Gastrocnemius medialis (tissue), 4 donors: ENCODE results near the gene RBM34. TPM values are rescaled to one million over a fixed set of nuclear protein-coding genes. Genes with fewer than 3 reads are reported as not detected.
"Not testable (repeated sequence)": the region's sequence is repeated elsewhere in the genome, so short reads cannot be mapped to it uniquely, and the experiment has no call there.

Experiments used
- ATAC-seq, 2 donors: fragments of 150-250 bp; one replicate each; pipeline ENCODE4 v1.9.1; 2016
- DNase-seq, 2 donors: peaks; one replicate each; pipeline ENCODE4 v3.0.0-alpha.2; 2019
- H3K27ac ChIP-seq, 4 donors: fragments of 200-600 bp; sonication (generic); 1 replicate in 1 of 4; 2 replicates in 3 of 4; pipeline ENCODE4 v1.5.1; 2016 to 2018; ENCODE audit warnings: mild to moderate bottlenecking in 2 of 4, moderate library complexity in 1 of 4
- H3K27me3 ChIP-seq, 3 donors: fragments of 200-600 bp; sonication (generic) in 2 of 3; 1 replicate in 1 of 3; 2 replicates in 2 of 3; pipeline versions ENCODE4 v1.5.1 to v1.6.0; 2016 to 2019; ENCODE audit warnings: mild to moderate bottlenecking in 1 of 3, moderate library complexity in 1 of 3
- H3K36me3 ChIP-seq, 2 donors: fragments of 200-600 bp; sonication (generic) in 1 of 2; one replicate each; pipeline ENCODE4 v1.5.1; 2017 to 2018
- H3K4me1 ChIP-seq, 2 donors: fragments of 200-600 bp; sonication (generic) in 1 of 2; one replicate each; pipeline ENCODE4 v1.5.1; 2016 to 2017; ENCODE audit warnings: mild to moderate bottlenecking in 2 of 2
- H3K4me3 ChIP-seq, 4 donors: fragments of 200-600 bp; sonication (generic) in 3 of 4; 1 replicate in 1 of 4; 2 replicates in 3 of 4; pipeline ENCODE4 v1.5.1; 2016 to 2019; ENCODE audit warnings: mild to moderate bottlenecking in 2 of 4
- H3K9me3 ChIP-seq, 3 donors: fragments of 200-600 bp; sonication (generic) in 2 of 3; 1 replicate in 1 of 3; 2 replicates in 2 of 3; pipeline ENCODE4 v1.5.1; 2016 to 2019
- CTCF ChIP-seq, 5 experiments: fragments of 450-650 bp in 3 of 5; fragments of 200-600 bp in 2 of 5; sonication (generic) in 2 of 5; IDR thresholded peaks in 4 of 5; conservative IDR thresholded peaks in 1 of 5; 1 replicate in 4 of 5; 2 replicates in 1 of 5; pipeline ENCODE4 v1.5.1; 2016 to 2019; ENCODE audit warnings: antibody characterized with exemption in 5 of 5, mild to moderate bottlenecking in 3 of 5, moderate library complexity in 3 of 5
- POLR2A ChIP-seq, 2 donors: fragments of 450-650 bp; IDR thresholded peaks; one replicate each; pipeline ENCODE4 v1.6.1; 2017; ENCODE audit warnings: antibody characterized with exemption in 2 of 2, mild to moderate bottlenecking in 2 of 2, moderate library complexity in 2 of 2
- in situ Hi-C, 4 donors: fragments of 200-750 bp; cut with MboI; loops; one replicate each; pipeline versions ENCODE4 v1.15.0 to v1.8.0; 2017; ENCODE audit warnings: low sequenced_read_pairs in 4 of 4
- intact Hi-C: fragments of 100-400 bp; cut with DNase I; formaldehyde crosslinking; loops from one replicate; pipeline ENCODE4 v1.15.1; 2023; ENCODE audit warnings: low total_unique reads
- total RNA-seq, 4 donors: library from RNA; depleted of rRNA; stranded (reverse); fragments of >200 nt; gene quantifications; one replicate each; pipeline versions ENCODE4 v1.1.0 to v1.2.3, GENCODE V29; 2016

The RBM34 gene
- total RNA-seq, 4 donors from 2014 or later: 44.8 to 136 (median 66.8) TPM

GRCh38 chr1:235100194-235100772 lies 60.8 kb downstream of the RBM34 start:
- Histone ChIP-seq H3K27ac (peak overlapping the region in 1 of 4 donors; percentile 24), H3K4me3 (no peak overlapping the region), H3K36me3 (no peaks in the 10 kb centered on the region), H3K27me3 (no peaks in the 10 kb centered on the region), H3K9me3 (no peaks in the 10 kb centered on the region), H3K4me1 (peaks cover 9 to 14% of the 10 kb centered on the region in 2 donors)
- intact Hi-C loops (loop anchor here (5.0 kb wide), 1 partner anchor 988 kb away; no protein-coding TSS in a partner anchor), in situ Hi-C loops (loop anchor here in 2 of 4 donors (10.0 to 25.0 kb wide), 2 partner anchors 312 to 315 kb away; no protein-coding TSS in a partner anchor)
- no peak for TF ChIP-seq POLR2A (IDR thresholded peaks at IDR 0.05)
- no peak for TF ChIP-seq CTCF (IDR thresholded peaks at IDR 0.05 in 4 of 5, conservative IDR thresholded peaks at IDR 0.05 in 1 of 5)
- no peak for DNase-seq
- ATAC-seq: no peak

GRCh38 chr1:235098991-235099390 lies 62.1 kb downstream of the RBM34 start:
- TF ChIP-seq POLR2A (IDR thresholded peaks at IDR 0.05) (no peak), CTCF (IDR thresholded peaks at IDR 0.05 in 4 of 5, conservative IDR thresholded peaks at IDR 0.05 in 1 of 5) (no peak)
- Histone ChIP-seq H3K36me3 (no peaks in the 10 kb centered on the region), H3K9me3 (no peaks in the 10 kb centered on the region), H3K4me3 (no peak overlapping the region), H3K27me3 (no peaks in the 10 kb centered on the region), H3K27ac (no peak overlapping the region), H3K4me1 (peaks cover 4 to 9% of the 10 kb centered on the region in 2 donors)
- intact Hi-C loops (no loop called here), in situ Hi-C loops (loop anchor here in 3 of 4 donors (10.0 to 25.0 kb wide), 3 partner anchors 316 to 504 kb away; no protein-coding TSS in a partner anchor)
- DNase-seq (no peak), ATAC-seq (no peak)

GRCh38 chr1:235098547-235098946 lies 62.5 kb downstream of the RBM34 start:
- intact Hi-C loops (no loop called here), in situ Hi-C loops (loop anchor here in 3 of 4 donors (10.0 to 25.0 kb wide), 3 partner anchors 316 to 504 kb away; no protein-coding TSS in a partner anchor)
- ATAC-seq: no peak
- TF ChIP-seq CTCF (IDR thresholded peaks at IDR 0.05 in 4 of 5, conservative IDR thresholded peaks at IDR 0.05 in 1 of 5) (no peak), POLR2A (IDR thresholded peaks at IDR 0.05) (no peak)
- Histone ChIP-seq H3K27ac (no peak overlapping the region), H3K4me3 (no peak overlapping the region), H3K27me3 (no peaks in the 10 kb centered on the region), H3K9me3 (no peaks in the 10 kb centered on the region), H3K36me3 (no peaks in the 10 kb centered on the region), H3K4me1 (peaks cover 1 to 6% of the 10 kb centered on the region in 2 donors)
- DNase-seq: no peak

- H3K9me3 ChIP-seq, ATAC-seq, H3K36me3 ChIP-seq, H3K27ac ChIP-seq, intact Hi-C loops, H3K4me1 ChIP-seq, H3K27me3 ChIP-seq, H3K4me3 ChIP-seq, DNase-seq: not testable (repeated sequence)
- in situ Hi-C loops: loop anchor here in 3 of 4 donors (10.0 to 25.0 kb wide), 3 partner anchors 317 to 503 kb away; no protein-coding TSS in a partner anchor
Measured at GRCh38 chr1:235097501-235097900, 63.5 kb downstream of the RBM34 start.

- Histone ChIP-seq H3K9me3 (no peaks in the 10 kb centered on the region), H3K27me3 (no peaks in the 10 kb centered on the region), H3K4me1 (peaks cover 5% of the 10 kb centered on the region in 2 donors), H3K36me3 (no peaks in the 10 kb centered on the region), H3K27ac (no peak overlapping the region), H3K4me3 (no peak overlapping the region)
- DNase-seq (no peak), ATAC-seq (no peak)
- intact Hi-C loops (no loop called here), in situ Hi-C loops (loop anchor here in 3 of 4 donors (10.0 to 25.0 kb wide), 3 partner anchors 319 to 501 kb away; no protein-coding TSS in a partner anchor)
- TF ChIP-seq POLR2A (IDR thresholded peaks at IDR 0.05) (no peak), CTCF (IDR thresholded peaks at IDR 0.05 in 4 of 5, conservative IDR thresholded peaks at IDR 0.05 in 1 of 5) (no peak)
Measured at GRCh38 chr1:235095938-235096562, 65.0 kb downstream of the RBM34 start.
